ENCODE results near the gene COLEC11. TPM values are rescaled to one million over a fixed set of nuclear protein-coding genes. Genes with fewer than 3 reads are reported as not detected.

The COLEC11 gene
- total and polyA plus RNA-seq, 9 of the 15 experiments (the other 6 are each of a cell fraction or from before 2014, with no cell fraction given) = 0.32 to 4.3 (median 1.8) TPM

- 8% methylated on average over 6 of the region's 6 CpGs for WGBS (ENCODE audit: insufficient coverage, low coverage, missing lambda C conversion rate)
- H3K9me1 ChIP-seq (ENCODE audit: control insufficient read depth, insufficient read depth, low read length) = no peaks in the 10 kb centered on the region
- peak in 3 of 4 experiments; percentile 29 to 59 (median 57) for DNase-seq (ENCODE audit: extremely low read depth in 1 of 4, low spot score in 3 of 4)
- H3K9me3 ChIP-seq (replicated peaks; ENCODE audit: control insufficient read depth, insufficient read depth, low read depth, low read length) = no peaks in the 10 kb centered on the region
- ChIA-PET CTCF (ENCODE audit: low intra/inter-chr PET ratio) (no interaction called here), POLR2A (interaction anchor here (1.5 to 3.7 kb wide), 2 partner anchors 11 to 16 kb away, joined by 6 to 22 read pairs; no protein-coding TSS in a partner anchor)
- TF ChIP-seq NFE2 (IDR thresholded peaks at IDR 0.05; ENCODE audit: low read depth) (peak; percentile 58), SETDB1 (IDR thresholded peaks at IDR 0.05; ENCODE audit: low read length) (no peak), E2F6 (IDR thresholded peaks at IDR 0.05; ENCODE audit: borderline replicate concordance in 1 of 2, extremely low read depth in 1 of 2, insufficient read depth in 1 of 2, insufficient read length in 1 of 2, low read depth in 1 of 2, low read length in 1 of 2, poor library complexity in 1 of 2, severe bottlenecking in 1 of 2) (peak in 1 of 2 experiments; percentile 32), E2F5 (CRISPR knock-in tag; IDR thresholded peaks at IDR 0.05) (no peak), SMARCA4 (IDR thresholded peaks at IDR 0.05) (0 out of 2 replicates have a peak, but pooled peaks have one; percentile 12), MYC (IDR thresholded peaks at IDR 0.05; ENCODE audit: low read depth, low read length) (0 out of 2 replicates have a peak, but pooled peaks have one; percentile 10), MYC (CRISPR knock-in tag; IDR thresholded peaks at IDR 0.05; ENCODE audit: borderline replicate concordance, low read depth) (no peak), UBTF (IDR thresholded peaks at IDR 0.05; ENCODE audit: borderline replicate concordance in 1 of 2, low read depth in 2 of 2, low read length in 2 of 2) (0 out of 4 replicates have a peak, but pooled peaks of 1 of the 2 experiments have one; percentile 27), CTBP1 (IDR thresholded peaks at IDR 0.05; ENCODE audit: borderline replicate concordance) (0 out of 2 replicates have a peak, but pooled peaks have one; percentile 10), GABPB1 (CRISPR knock-in tag; IDR thresholded peaks at IDR 0.05) (no peak)
- no peaks in the 10 kb centered on the region for H3K27me3 ChIP-seq (ENCODE audit: control insufficient read depth in 2 of 2, insufficient read depth in 2 of 2, low read length in 2 of 2)
- BruUV-seq (replicated peaks) = no TSS peak
- peak; percentile 72 for ATAC-seq
- intact Hi-C loops (cut with micrococcal nuclease) = loop anchor here (2.0 kb wide), 1 partner anchor 55 kb away; no protein-coding TSS in a partner anchor
- no peak overlapping the region for H3K27ac ChIP-seq (ENCODE audit: extremely low read depth, low read depth, low read length)
- peak overlapping the region in 1 of 2 experiments; percentile 34; a peak in 2 of 4 replicates for H3K9ac ChIP-seq (ENCODE audit: insufficient read depth in 1 of 2, low read depth in 2 of 2, low read length in 2 of 2)
- in situ Hi-C loops (cut with MboI) = no loop called here
- H3K79me2 ChIP-seq (ENCODE audit: control insufficient read depth, insufficient read depth, low read length) = no peaks in the 10 kb centered on the region
- H3K4me2 ChIP-seq (ENCODE audit: insufficient read depth, low read length) = peak overlapping the region; percentile 18; the same call in 1 of the 2 replicates
- peak; percentile 70 for FAIRE-seq
- no peaks in the 10 kb centered on the region for H3K36me3 ChIP-seq (ENCODE audit: control insufficient read depth, insufficient read depth, low read length)
- H4K20me1 ChIP-seq (replicated peaks; ENCODE audit: control insufficient read depth, insufficient read depth, low read length) = no peaks in the 10 kb centered on the region
- H3K4me3 ChIP-seq = no peak overlapping the region
- H2AFZ ChIP-seq (ENCODE audit: low read depth, low read length) = peak overlapping the region; percentile 68
- peaks cover 22 to 40% of the 10 kb centered on the region in 2 experiments; a peak in 4 of 5 replicates for H3K4me1 ChIP-seq (replicated peaks in 1 of 2; ENCODE audit: control insufficient read depth in 2 of 2, insufficient read depth in 2 of 2, low read length in 2 of 2)
Observed at GRCh38 chr2:3595985-3596384, 1.1 kb downstream of the COLEC11 start.
